Glomerular visceral epithelial cell (primary cell): ENCODE measurements around the gene ADAM12.
A peak's percentile ranks its signal among the peaks of the same experiment; 100 is the strongest.

Experiments used
- DNase-seq: peaks from one replicate; pipeline ENCODE4 v3.0.0-alpha.2; 2016; ENCODE audit errors: extremely low spot score

ADAM12 gene

DNA sequence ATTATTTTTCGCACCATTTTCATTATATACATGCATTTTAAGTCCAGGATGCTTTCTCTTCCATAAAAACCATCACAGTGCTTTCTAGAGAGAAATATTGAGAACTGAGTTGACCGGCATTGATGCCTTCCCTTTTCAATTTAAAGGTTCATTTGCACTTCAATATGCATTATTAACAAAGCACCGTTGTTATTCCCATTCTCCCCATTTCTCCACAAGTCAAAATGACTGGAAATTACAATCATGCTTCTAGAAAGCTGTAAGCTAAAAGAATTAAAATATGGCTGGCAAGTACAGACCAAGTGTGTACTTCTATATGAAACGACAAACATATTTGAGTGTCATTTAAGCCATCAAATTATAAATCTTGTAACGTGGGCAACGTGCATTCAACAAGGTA, 272.4 kb downstream of the ADAM12 start:
- no peak for DNase-seq

DNA sequence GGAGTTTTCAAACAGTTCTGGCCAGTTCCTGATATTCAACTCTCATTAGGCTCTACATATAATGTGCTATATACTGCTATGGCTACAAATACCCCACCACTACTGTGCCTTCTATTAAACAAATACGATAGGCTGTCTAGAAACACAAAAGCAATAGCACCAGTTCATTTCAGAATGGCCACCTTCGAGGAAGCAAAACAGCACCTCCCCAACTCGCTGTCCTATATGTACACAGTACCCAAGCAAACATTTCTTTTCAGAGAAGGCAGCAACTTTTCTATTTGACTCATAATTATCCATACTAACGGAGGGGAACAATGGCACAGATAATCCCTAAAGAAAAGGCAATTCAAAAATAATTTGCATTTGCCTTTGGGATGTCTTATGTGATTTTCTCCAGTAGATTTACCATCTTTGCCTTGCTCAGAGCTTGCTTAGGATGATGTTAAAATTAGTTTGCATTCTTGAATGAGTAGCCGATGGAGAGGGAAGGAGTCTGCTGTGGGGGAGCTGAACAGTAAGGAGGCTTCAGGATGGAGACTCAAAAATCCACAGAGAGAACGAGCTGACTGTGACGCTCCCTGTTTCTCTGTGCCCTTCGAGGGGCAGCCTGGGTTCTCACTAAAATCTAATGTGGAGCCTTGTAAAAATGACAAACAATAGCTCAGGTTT, 273.3 kb downstream of the ADAM12 start:
- DNase-seq, result no peak

DNA sequence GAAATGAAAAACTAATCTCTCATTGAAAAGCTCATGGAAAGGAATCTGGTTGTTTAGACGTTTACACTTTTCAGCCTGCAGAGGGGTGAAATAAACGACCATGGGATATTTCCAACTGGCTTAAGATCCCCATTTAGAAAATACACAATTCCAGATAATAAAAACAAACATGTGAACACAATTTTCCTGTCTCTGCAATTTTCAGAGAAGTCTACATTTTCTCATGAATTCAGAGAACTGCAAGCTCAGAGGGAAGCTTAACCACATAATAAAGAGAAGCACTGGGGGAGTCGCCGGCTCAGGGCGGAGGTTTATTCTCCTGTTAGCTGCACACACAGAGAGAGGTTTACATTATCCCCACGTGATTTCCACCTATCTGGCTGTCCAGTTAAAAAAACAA, 276.8 kb downstream of the ADAM12 start:
- DNase-seq, result no peak

DNA sequence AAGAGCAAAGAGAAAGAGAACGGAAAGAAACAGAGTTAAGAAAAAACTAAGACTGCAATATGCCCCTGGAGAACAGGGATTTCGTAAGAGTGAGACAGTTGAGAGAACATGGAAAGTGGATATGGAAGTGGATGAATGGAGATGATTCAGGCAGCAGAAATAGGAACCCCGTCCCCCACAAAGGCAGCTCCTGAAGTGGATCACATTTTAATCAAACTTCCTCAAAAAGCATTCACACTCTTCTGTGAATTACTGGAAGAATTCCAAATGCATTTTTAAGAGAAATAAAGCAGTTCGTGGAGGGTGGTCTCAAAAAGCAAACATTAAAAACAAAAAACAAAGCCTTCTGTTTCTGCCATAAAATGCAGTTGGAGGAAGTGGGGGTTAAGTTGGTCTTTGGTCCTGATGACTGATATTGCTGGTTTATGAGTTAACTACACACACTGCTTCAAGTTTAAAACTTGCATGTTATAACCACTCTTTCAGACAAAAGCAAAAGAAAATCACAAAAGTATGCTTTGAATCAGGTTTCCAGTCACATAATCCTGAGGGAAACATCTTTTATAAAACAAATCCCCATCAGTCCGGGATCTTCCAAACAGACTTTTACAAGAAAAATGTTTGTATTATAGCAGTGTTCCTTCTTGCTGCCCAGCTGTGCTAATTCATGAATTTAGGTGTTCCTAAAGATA, 277.6 kb downstream of the ADAM12 start:
- peak; percentile 32 for DNase-seq

DNA sequence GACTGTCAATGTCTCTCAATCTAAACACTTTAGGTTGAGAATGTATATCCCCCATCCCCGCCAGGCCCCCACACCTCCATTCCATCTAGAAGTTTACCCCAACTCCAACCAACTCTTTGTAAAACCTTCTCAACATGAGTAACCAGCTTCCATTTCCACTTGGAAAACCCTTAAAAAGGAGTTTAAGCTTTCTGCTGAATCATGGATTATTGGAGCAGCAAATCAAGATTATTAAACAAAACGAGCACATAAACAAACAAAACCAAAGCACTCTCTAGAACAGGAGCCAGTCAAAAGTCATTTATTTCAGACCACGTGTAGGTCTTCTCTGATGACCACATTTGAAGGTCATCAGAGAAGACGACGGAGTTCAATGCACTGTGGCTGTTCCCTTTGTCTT, 278.4 kb downstream of the ADAM12 start:
- DNase-seq, result no peak

DNA sequence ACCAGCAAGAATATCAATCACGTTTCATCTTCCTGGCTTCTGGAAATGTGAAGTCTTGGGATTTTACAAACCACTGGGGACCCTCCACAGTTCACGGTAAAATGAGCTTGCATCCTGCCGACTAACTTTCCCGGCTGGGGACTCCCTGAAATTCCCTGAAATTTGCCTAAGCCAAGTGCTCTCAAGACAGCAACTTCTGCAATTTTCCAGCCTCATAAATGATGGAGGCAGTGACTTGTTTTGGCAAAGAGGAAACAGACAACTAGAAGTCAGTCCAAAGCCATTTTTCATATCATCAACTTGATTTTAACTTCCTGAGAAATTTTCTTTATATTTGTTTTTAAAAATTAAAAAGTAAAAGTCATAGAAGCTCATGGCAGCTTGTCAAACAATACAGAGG, 279.6 kb downstream of the ADAM12 start:
- no peak for DNase-seq

DNA sequence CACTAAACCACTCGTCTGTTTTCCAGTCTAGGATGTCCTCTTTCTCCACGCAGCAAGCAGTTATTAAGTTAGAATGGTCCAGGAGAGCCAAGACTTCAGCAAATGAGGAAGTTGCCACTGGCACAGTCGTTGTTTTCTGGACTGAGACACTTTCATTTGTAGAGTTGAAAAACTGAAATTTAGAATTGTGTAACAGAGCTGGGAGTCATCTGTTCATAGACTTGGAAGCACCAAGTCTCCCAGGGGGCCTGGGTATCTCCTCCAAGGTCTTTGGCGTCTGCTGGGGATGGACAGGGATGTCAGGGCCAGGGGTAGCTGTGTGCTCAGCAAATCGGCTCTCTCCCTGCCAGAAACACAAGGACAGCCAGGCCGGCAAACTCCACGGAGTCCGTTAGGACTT, 283.5 kb downstream of the ADAM12 start:
- no peak for DNase-seq

DNA sequence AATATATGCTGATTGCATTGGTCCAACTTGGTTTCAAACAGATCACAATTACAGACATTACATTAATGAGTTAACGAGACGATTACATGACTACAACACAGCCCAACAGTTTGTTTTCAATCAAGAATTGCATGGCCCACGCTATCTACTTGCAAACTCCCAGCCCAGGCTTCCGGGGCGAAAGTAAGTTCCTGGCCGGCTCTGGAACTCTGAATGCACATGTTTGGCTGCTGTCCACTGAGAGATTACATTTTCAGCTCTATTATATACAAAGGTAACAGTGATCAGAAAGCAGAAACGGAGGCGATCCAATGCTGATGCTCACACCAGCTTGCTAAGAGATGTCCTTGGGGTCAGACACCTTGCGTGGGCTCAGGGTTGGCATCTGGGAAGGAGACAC, 285.6 kb downstream of the ADAM12 start:
- no peak for DNase-seq

DNA sequence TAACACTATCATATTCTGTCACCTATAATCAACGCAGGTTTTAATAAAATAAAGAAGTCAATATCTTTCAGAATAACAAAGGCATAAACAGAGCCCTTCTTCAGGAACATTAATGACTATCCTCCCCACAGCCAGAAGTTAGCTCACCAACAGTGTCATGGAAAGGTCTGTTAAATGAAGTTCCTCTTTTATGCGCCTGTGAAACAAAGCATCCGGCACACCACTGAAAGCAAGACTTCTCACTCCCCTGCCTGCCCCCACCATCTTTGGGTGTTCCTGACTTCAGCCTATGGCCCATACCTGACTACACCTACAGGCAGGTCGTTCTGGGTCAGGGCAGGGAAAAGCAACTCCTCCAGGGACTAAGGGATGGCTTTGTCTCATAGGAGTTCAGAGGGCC, 286.5 kb downstream of the ADAM12 start:
- no peak for DNase-seq

DNA sequence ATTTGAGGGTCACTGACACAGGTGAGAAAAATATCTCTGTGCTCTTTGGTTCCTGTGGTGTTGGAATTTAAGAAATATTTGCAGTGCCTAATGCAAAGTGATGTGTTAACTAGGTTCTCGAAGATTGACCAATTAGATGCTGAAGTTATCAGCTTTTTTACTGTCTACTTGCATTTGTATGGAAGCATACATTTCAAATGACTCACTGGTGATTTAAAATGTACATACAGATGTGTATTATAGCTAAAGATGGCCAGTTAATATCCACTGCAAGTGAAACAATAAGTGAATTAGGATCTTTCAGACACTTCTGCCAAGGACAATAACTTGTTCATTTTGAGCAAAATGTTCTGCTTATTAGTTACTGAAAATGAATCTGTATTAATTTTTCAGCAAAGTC, 287.0 kb downstream of the ADAM12 start:
- DNase-seq, result no peak

DNA sequence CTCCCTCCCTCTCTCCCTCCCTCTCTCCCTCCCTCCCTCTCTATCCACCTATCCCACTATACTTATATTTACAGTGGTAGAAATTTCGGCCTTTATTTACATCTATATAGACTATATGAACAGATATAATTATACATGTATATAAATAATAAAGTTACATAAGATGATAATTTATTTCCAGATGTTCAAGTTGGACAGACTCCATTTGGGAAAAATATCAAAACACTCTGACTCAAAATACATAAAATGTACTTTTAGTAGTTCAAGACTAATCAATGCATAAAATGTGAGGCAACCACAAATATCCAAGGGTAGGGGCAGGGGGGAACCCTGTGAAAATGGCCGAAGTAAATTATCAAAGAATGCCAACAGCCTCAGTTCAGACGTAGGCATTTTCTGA, 288.9 kb downstream of the ADAM12 start:
- no peak for DNase-seq

DNA sequence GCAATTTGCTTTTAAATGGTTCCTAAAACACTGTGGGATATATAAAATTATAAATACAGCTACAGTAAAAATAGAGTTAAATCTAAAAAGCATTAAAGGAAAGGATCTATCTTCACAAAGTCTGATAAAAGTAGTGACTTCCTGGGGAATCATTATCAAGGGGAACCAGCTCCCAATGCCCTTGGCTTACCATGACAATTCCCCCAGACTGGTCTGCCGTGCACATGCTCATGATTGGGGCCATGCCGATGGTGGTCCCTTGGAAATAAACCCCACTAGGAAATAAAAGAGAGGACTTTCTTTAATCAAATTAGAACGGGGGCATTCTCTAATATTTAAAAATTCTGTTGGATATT, 290.1 kb downstream of the ADAM12 start:
- DNase-seq, result no peak

DNA sequence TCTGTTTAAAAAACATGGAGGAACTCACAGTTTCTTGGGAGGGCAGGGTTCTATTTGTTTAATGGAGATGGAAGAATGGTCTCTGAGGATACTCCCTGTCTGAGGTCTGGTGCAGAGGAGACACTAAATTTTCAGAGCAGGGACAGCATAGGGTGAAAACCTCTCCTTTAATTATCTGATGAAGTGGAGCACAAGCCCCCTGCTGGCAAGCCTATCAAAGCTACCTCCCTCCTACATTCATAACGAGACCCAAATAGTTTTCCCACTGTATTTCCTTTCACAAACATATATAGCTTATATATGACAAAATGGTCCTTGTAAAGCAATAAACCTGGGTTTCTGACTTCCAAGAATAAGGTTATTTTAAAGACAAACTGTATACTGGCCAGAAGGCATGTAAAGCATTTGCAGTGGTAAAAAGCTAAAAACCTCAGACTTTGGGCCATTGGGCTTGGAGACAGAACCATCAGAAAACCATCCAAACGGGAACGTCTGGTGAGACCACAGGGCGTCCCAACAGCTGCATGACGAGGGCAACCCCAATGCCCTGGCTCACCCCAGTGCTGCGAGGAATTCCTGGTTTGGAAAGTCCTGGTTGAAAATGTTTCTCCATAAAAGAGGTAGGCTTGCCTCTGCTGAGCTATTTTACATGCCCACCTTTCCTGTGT, 290.6 kb downstream of the ADAM12 start:
- DNase-seq, result no peak

DNA sequence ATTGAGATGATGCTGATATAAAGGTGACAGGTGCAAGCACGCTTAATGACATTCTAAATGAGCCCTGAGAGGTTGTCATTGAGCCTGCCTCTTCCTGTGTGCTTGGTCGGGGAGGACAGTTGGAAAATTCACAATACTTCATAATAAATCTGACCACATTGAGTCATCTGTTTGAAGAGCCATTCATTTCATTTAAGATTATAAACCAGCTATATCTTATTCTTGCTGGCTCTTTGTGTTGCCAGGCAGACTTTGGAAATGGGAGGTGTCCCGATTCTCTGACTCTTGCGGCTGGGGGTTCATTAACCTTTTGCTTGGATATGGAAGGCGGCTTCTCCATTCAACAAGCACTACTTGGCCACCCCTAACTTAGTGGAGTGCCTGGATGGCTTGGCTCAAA, 293.7 kb downstream of the ADAM12 start:
- peak; percentile 18 for DNase-seq

DNA sequence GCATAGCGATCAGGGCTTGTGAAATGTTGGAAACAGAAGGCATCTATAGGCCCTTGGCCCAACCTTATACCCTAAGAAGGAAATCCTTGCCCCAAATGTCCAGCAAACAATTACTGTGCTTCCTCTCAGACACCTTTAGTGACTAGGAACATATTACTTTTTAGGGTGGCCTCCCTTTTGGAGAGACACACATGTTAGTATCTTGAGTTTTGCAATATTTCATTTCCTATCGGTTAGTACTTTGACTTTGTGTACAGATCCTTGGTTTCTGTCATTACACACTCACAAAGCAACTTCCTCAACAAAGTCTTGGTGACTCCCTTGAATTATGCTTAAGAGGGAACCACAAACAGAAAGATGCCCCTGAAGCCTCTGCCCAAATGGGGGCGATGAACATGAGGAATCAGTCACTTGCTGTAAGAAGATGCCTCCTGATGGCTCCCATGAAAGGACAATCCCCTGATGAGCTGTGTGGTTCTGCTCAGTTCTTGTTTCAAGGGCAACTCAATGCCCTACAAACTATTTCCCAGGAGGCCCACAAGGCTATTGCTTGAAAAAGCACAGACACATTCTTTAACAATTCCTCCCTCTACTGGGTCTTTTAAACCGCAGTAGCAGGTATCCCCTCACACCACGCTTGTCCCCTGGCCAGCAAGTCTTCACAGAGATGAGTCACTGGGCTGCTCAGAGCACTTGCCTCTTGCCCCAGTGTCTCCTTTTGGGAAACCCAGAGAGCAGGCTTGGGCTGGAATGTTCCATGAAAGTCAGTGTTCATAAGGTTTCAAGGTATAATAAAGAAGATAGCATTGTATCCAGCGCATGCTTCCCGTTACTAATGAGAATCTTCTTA, 295.7 kb downstream of the ADAM12 start:
- peak; percentile 62 for DNase-seq

DNA sequence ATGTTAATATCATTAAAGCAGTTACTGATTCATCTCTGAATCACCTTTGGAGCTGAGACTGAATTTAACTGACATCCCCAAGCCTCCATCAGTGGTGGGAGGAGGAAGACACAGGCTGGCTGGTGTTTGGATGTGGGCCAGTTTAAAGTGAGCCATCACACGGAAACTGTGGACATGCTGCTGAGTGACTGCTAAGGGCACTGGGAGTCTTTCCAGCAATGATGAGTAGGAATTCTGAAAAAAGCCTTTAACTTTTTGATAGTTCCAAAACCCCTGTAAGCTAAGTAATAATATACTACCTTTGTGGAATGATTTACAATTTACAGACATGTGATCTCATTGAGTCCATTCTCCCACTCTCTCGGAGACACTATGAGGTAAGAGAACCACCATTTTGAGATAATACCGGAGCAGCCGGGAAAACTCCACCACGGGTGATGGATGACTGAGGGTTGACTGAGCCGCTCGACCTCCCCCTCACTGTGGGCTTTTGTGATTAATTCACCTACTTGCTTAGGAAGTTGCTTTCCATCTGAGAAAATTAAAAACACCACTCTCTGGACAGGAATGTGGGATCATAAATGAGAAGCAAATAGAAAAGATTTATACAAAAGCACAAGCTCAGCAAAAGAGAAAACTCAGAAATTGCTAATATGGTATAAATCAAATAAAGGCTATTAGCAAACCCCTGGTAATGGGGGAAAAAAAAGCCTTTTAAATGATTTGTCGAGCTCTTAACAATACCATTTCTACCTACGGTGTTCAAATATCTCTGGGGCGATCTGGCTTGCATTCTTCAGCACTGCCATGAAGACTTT, 297.2 kb downstream of the ADAM12 start:
- peak; percentile 97 for DNase-seq

DNA sequence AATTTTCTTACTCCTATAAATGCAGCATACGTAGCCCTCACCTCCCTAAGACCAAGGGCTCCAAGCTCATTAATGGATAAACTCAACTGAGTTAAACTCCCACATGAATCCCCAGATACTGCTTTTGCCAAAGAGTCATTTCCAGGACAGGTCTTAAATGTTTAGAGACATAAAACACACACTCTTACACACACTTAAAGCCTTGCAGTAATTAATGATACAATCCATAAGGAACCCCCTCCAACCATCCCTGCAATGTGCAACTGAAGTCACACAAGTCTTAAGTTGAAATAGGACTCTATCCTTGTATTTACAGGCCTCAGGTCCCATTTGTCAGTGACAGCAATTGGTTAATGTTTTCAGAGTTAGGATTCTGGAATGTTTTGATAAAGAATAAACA, 297.8 kb downstream of the ADAM12 start:
- DNase-seq, result no peak

DNA sequence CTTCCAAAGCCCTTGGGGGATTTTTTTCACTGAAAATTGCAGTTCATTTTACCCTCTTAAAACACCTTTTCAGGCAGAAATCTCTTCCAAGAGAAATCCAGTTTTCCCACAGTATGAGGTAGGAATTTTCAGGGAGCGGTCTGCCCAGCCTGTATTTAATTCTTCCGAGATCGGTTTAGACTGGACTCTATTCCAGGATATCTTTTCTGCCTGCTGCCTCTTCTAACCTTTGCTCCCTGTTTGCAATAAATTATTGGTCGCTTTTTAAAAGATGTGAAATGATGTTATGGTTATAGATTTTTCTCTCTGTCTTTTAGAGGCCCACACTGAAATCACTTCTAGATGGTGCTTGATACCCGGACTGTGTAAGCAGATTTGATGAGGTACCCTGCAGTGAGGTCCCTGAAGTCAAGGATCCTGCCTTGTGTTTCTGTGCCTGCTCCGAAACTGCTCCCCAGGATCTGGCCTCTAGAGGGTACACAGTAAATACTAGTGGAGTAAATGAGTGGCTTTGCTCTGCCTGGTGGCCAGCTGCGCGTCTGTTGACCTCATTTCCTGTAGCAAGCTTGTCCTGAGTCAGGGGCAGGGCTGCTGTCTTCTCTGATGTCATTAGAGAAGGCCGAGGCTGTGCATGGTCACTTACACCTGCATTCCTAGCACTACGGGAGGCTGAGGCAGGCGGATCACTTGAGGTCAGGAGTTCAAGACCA, 300.3 kb downstream of the ADAM12 start:
- peak; percentile 49 for DNase-seq

DNA sequence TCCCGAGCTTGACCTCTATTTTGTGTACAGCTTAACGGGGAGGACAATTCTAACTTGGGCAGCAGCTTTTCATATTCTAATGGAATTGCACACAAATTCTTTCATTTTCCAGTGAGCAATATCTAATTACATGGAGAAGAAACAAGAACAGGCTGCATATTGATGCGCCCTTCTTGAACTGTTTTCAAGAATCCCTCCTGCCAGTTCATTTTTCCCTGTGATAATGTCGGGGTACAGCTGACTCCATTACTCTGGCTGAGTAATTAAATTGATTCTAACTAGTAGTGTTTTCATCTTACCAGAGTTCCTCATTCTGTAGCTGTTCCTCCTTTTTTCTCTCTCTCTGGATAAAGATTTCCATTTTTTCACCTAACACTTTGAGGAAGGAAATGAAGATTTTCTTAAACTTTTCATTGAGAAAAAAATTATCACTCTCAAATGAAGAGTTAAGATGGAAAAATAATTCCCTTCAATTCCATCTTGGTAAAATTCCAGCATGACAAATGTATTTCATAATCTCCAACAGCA, 301.1 kb downstream of the ADAM12 start:
- DNase-seq, result no peak

DNA sequence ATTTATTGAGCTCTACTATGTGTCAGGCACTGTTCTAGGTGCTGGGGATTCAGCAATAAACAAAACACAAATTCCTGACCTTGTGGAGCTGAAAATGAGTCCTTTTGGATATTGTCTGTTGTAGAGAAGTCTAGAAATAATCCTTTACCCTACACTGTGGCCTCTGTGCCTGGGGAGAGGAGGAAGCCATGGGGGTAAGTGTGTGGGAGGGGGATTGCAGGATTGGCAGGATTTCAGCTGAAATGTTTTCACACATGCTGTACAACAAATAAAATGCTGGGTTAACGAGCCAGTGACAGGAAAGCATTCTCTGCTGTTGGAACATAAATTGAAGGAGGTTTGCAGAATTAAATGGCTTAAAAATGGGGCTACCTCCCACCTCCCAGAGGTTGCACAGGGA, 302.5 kb downstream of the ADAM12 start:
- no peak for DNase-seq

DNA sequence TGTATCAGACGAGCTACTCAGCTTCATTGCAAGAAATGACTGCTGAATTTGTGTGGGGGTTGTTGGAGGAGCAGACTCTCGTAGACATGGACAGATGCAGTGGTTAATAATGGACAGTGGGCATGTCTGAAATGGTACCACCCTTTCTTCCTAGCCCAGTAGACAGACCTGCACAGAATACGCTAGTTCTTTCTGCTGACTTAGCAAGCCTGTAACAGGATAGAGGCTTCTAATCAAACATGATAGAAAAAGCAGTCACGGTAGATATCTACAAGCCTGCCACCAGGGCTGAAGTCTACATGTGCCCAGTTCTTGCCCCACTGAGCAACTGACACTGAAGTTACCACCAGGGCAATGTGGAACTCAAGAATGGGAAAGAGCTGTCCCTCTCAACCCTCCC, 303.9 kb downstream of the ADAM12 start:
- DNase-seq, result no peak
